GM18507 (cell line): ENCODE data around the gene C19orf47.

ENCODE experiments used
- DNase-seq: peaks from one replicate; pipeline ENCODE4 v3.0.0; 2011; ENCODE audit warnings: low read depth; ENCODE audit not compliant: insufficient read length; ENCODE audit errors: extremely low spot score
- FAIRE-seq: peaks from 2 replicates; lab custom pipeline; 2011; peaks lifted over from hg19 to GRCh38; lab: Jason Lieb, UNC

C19orf47 gene

GRCh38 chr19:40348125-40348913 lies at the start of gene C19orf47, which contains the start of gene PLD3:
TSS of gene C19orf47 (minus strand) at chr19:40348397. CDS start at chr19:40341857, 6,540 bp downstream.
TSS of gene PLD3 (plus strand) at chr19:40348695. CDS start at chr19:40366484, 17,789 bp downstream.
- DNase-seq (peak; percentile 100), FAIRE-seq (peak; percentile 99)

DNA sequence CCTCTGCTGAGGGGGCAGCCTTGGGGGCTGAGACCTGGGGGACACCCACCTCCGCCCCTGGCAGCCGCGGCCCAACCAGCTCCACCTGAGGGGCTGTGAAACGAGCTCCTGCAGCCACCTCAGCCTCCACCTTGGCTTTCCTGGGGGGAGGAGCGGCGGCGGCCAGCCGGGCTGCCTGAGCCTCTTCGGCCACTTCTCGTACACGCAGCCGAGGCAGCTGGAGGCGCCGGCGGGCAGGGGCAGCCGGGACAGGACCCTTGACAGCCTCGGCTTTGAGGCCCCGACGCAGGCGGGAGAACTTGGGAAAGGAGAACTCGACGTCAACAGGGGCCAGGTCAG lies 49.3 kb upstream of the C19orf47 start:
- no peak for DNase-seq
- no peak for FAIRE-seq

- no peak for FAIRE-seq
- DNase-seq, result no peak
Measured at GRCh38 chr19:40396886-40397567, 48.8 kb upstream of the C19orf47 start.

DNA sequence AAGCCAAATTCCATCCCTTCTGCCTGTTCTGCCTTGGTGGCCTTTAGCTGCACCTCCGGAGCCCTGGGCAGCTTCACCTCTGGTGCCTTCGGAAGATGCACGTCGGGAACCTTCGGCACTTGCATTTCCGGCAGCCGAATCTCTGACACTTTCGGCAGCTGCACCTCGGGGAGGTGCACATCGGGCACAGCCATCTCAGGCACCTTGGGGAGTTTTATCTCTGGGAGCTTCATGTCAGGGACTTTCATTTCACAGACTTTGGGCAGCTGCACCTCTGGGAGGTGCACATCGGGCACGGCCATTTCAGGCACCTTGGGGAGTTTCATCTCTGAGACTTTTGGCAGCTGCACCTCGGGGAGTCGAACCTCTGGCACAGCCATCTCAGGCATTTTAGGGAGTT lies 47.8 kb upstream of the C19orf47 start:
- DNase-seq (no peak), FAIRE-seq (no peak)

DNA sequence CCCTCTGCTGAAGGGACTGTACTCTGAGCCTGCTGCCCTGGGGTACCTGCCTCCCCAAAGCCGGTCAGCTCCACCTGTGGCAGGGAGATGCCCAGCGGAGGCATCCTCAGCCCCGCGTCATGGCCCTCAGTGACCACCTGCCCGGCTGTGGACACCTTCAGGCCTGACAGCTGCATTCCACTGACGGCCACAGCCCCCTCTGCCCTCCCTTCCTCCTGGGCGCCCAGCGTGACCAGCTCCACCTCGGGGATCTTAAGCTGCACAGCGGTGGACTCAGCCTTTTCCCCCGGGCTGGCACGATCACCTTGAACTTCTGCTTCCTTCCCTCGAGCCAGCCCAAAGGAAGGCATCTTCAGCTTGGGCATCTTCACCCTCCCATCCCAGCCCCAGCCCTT lies 46.6 kb upstream of the C19orf47 start:
- FAIRE-seq (no peak), DNase-seq (no peak)

DNA sequence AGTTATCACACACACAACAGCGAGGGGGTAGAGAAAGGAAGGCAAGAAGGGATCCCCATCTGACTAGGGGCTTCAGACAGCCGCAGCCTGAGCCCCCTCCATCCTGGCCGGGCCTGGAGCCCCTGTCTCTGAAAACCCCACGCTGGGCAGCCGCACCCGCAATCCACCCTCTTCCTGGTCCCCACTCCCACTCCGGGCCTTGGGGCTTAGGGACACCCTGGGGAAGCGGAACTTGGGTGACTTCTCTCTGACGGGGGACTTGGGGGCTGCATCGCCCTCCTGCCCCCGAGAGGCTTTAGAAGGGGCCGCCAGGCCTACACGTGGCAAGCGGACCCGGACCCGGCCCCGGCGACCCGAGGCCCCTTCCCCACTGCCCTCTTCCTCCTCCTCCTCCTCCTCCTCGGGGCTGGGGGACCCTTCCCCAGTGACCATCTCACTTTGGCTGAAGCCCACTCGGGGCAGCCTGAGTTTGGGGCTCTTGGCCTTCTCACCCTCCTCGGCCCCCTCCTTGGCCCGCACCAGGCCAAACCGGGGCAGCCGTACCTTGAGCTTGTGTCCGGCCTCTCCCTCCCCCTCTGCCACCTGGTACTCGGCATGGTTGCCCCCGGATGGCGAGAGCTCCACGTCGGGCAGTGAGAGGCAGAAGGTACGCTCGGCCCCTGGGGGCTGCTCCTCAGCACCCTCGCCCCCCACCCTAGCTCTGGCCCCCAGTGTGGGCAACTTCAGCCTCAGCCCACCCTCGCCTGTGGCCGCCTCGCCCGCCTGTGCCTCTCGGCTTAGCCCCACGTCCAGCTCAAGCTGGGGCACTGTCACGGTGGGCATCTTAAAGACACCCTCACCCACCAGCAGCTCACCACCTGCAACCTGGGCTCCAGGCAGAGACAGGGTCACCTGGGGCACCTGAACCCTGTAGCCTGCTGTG lies 46.0 kb upstream of the C19orf47 start:
- FAIRE-seq (no peak), DNase-seq (no peak)

GRCh38 chr19:40392894-40393517 lies 44.8 kb upstream of the C19orf47 start:
- DNase-seq (no peak), FAIRE-seq (no peak)

GRCh38 chr19:40392123-40392522 lies 43.9 kb upstream of the C19orf47 start:
- DNase-seq, result no peak
- no peak for FAIRE-seq

- DNase-seq (no peak), FAIRE-seq (no peak)
Measured at GRCh38 chr19:40390084-40390742, 42.0 kb upstream of the C19orf47 start, which contains the start of gene HIPK4. TSS of gene HIPK4 (minus strand) at chr19:40390181. CDS start at chr19:40389902, 279 bp downstream.

- no peak for FAIRE-seq
- DNase-seq, result no peak
Measured at GRCh38 chr19:40389404-40390083, 41.3 kb upstream of the C19orf47 start.

- no peak for DNase-seq
- FAIRE-seq, result no peak
Measured at GRCh38 chr19:40388481-40388880, 40.3 kb upstream of the C19orf47 start.

- DNase-seq (no peak), FAIRE-seq (no peak)
Measured at GRCh38 chr19:40387155-40387554, 39.0 kb upstream of the C19orf47 start.

GRCh38 chr19:40383668-40384248 lies 35.6 kb upstream of the C19orf47 start:
- DNase-seq (no peak), FAIRE-seq (no peak)

DNA sequence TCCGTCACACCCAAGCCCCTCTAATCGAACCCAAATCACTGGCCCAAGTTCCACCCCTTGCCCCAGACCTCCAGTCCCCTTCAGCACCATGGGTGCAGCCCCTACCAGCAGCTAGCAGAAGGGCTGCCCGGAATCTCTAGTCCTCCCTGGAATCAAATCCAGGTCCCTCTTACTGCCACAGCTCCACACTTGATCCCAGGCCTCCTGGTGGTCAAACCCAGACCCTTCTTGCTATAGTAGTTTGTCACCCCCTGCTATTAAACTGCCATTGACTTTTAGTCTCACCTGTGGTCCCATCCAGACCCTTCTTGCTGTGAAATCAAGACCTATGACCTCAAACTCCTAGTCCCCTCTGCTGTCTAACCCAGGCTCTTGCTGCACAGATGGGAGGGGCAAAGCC lies 33.1 kb upstream of the C19orf47 start:
- DNase-seq, result no peak
- FAIRE-seq, result no peak

GRCh38 chr19:40380199-40381037 lies 32.2 kb upstream of the C19orf47 start:
- DNase-seq, result no peak
- no peak for FAIRE-seq

GRCh38 chr19:40379446-40380198 lies 31.4 kb upstream of the C19orf47 start:
- FAIRE-seq (no peak), DNase-seq (no peak)

GRCh38 chr19:40378509-40378908 lies 30.3 kb upstream of the C19orf47 start:
- no peak for FAIRE-seq
- no peak for DNase-seq
